HEK293 (cell line): ENCODE data around the gene S100A6.
A peak's percentile ranks its signal among the peaks of the same experiment; 100 is the strongest.

ENCODE experiments used
- CTCF ChIA-PET: fragments of 350-600 bp; formaldehyde crosslinking; extraction: SDS; loops from one replicate; lab custom pipeline; 2021; ENCODE audit warnings: antibody characterized with exemption; lab: Yijun Ruan, JAX
- POLR2A ChIA-PET: fragments of 300-600 bp; formaldehyde crosslinking; extraction: SDS; loops from one replicate; lab custom pipeline; 2020; ENCODE audit warnings: antibody characterized with exemption, inconsistent platforms; lab: Yijun Ruan, JAX
- H3K27ac ChIP-seq: fragments of 200-500 bp; sonication (Bioruptor generic); 2 replicates; pipeline ENCODE4 v1.5.1; 2014; ENCODE audit warnings: low read depth, low read length, control low read depth, inconsistent platforms; ENCODE audit errors: extremely low read depth
- H3K36me3 ChIP-seq, 2 experiments: fragments of 200-500 bp in 1 of 2; sonication (Bioruptor generic) in 1 of 2; 1 replicate in 1 of 2; 2 replicates in 1 of 2; pipeline ENCODE4 v1.5.1; 2014 to 2017; ENCODE audit warnings: inconsistent platforms in 2 of 2, low read length in 2 of 2; ENCODE audit not compliant: control insufficient read depth in 2 of 2, insufficient read depth in 1 of 2
- H3K4me1 ChIP-seq: fragments of 200-500 bp; sonication (Bioruptor generic); 2 replicates; pipeline ENCODE4 v1.5.1; 2014; ENCODE audit warnings: mild to moderate bottlenecking, low read length, inconsistent platforms; ENCODE audit not compliant: control insufficient read depth, insufficient read depth
- H3K4me3 ChIP-seq: 2 replicates; pipeline ENCODE4 v1.5.1; 2011; ENCODE audit warnings: low read depth, mild to moderate bottlenecking, control low read depth, low read length, moderate library complexity
- H3K9me3 ChIP-seq: fragments of 200-500 bp; sonication (Bioruptor generic); 2 replicates; pipeline ENCODE4 v1.5.1; 2014; ENCODE audit warnings: low read depth, low read length, inconsistent platforms; ENCODE audit not compliant: control insufficient read depth, insufficient read depth
- BCL11A ChIP-seq: fragments of 450-650 bp; formaldehyde crosslinking; IDR thresholded peaks from 2 replicates; pipeline ENCODE4 v1.5.1; 2016; ENCODE audit warnings: low read depth, missing biosample characterization, missing genetic modification characterization
- BCL11B ChIP-seq: fragments of 450-650 bp; formaldehyde crosslinking; IDR thresholded peaks from 2 replicates; pipeline ENCODE4 v1.5.1; 2016; ENCODE audit warnings: low read depth, missing biosample characterization, missing genetic modification characterization
- ELK4 ChIP-seq: IDR thresholded peaks from 2 replicates; pipeline ENCODE4 v1.6.1; 2011; ENCODE audit warnings: mild to moderate bottlenecking, low read depth, low read length, borderline replicate concordance
- ZBTB11 ChIP-seq: fragments of 450-650 bp; formaldehyde crosslinking; conservative IDR thresholded peaks from 2 replicates; pipeline ENCODE4 v1.5.1; 2016; ENCODE audit warnings: low read depth, missing biosample characterization, missing genetic modification characterization
- ZFHX2 ChIP-seq: fragments of 450-650 bp; formaldehyde crosslinking; conservative IDR thresholded peaks from 2 replicates; pipeline ENCODE4 v1.5.1; 2016; ENCODE audit warnings: missing biosample characterization, missing genetic modification characterization
- ZNF10 ChIP-seq: fragments of 450-650 bp; formaldehyde crosslinking; IDR thresholded peaks from 2 replicates; pipeline ENCODE4 v1.5.1; 2017; ENCODE audit warnings: missing biosample characterization, missing genetic modification characterization
- ZNF211 ChIP-seq: fragments of 450-650 bp; formaldehyde crosslinking; IDR thresholded peaks from 2 replicates; pipeline ENCODE4 v1.5.1; 2016; ENCODE audit warnings: low read depth, missing biosample characterization, missing genetic modification characterization
- ZNF239 ChIP-seq: fragments of 450-650 bp; formaldehyde crosslinking; IDR thresholded peaks from 2 replicates; pipeline ENCODE4 v1.5.1; 2016; ENCODE audit warnings: missing biosample characterization, missing genetic modification characterization
- ZNF24 ChIP-seq: fragments of 450-650 bp; formaldehyde crosslinking; IDR thresholded peaks from 2 replicates; pipeline ENCODE4 v1.5.1; 2016; ENCODE audit warnings: missing biosample characterization, missing genetic modification characterization
- ZNF311 ChIP-seq: fragments of 450-650 bp; formaldehyde crosslinking; IDR thresholded peaks from 2 replicates; pipeline ENCODE4 v1.5.1; 2017; ENCODE audit warnings: missing biosample characterization, missing genetic modification characterization, borderline replicate concordance
- ZNF423 ChIP-seq: fragments of 450-650 bp; formaldehyde crosslinking; IDR thresholded peaks from 2 replicates; pipeline ENCODE4 v1.5.1; 2016; ENCODE audit warnings: missing biosample characterization, missing genetic modification characterization
- ZNF629 ChIP-seq: fragments of 450-650 bp; formaldehyde crosslinking; IDR thresholded peaks from 2 replicates; pipeline ENCODE4 v1.5.1; 2017; ENCODE audit warnings: missing biosample characterization, missing genetic modification characterization
- ZNF670 ChIP-seq: fragments of 450-650 bp; formaldehyde crosslinking; IDR thresholded peaks from 2 replicates; pipeline ENCODE4 v1.5.1; 2016; ENCODE audit warnings: missing biosample characterization, missing genetic modification characterization, low read depth
- ZNF843 ChIP-seq: fragments of 450-650 bp; formaldehyde crosslinking; IDR thresholded peaks from 2 replicates; pipeline ENCODE4 v1.5.1; 2016; ENCODE audit warnings: missing biosample characterization, missing genetic modification characterization
- TF ChIP-seq, protein P1 (sequence below): fragments of 450-650 bp; formaldehyde crosslinking; IDR thresholded peaks from 2 replicates; pipeline ENCODE4 v1.5.1; 2016; ENCODE audit warnings: missing biosample characterization, missing genetic modification characterization
- TF ChIP-seq, protein P2 (sequence below): fragments of 450-650 bp; formaldehyde crosslinking; IDR thresholded peaks from 2 replicates; pipeline ENCODE4 v1.5.1; 2016; ENCODE audit warnings: missing biosample characterization, missing genetic modification characterization
- TF ChIP-seq, protein P3 (sequence below): fragments of 450-650 bp; formaldehyde crosslinking; IDR thresholded peaks from 2 replicates; pipeline ENCODE4 v1.5.1; 2016; ENCODE audit warnings: missing biosample characterization, missing genetic modification characterization
- TF ChIP-seq, protein P4 (sequence below): fragments of 450-650 bp; formaldehyde crosslinking; IDR thresholded peaks from 2 replicates; pipeline ENCODE4 v1.5.1; 2017; ENCODE audit warnings: missing biosample characterization, missing genetic modification characterization

Gene S100A6

DNA sequence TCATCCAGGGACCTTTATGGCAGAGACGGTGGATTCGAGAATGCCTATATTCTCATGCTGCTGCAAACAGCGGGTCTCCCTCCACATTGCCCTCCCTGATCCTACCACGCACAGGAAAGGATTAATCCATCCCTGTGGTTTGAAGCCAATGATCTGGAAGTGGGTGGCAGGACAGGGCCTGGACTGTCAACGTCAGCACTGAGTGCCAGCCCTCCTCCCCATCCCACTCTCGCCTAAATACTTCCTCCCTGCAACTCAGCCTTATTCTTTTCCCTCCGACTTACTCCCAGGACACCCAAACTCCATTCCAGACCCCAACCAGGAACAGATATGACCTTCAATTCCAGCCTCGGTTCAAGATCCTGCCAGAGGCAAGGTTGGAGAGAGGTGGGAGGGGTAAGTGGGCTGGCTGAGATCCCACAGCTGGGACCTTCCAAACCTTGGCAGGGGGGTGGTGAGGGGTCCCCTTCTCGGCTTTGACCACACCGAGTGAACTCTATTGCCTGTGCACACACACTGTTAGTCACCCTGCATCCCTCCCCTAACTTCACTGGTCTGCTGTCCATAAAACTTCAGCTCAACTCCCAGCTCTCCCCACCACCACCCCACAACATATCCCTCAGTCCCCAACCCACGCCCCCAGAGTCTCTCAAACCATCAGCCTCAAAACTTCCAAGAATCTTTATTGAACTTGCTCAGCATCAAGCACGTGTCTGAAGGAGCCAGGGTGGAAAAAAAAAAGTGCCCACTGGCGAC is 7.3 kb upstream of the S100A6 start:
- no peak overlapping the region for H3K27ac ChIP-seq
- POLR2A ChIA-PET: interaction anchor here (1.1 kb wide), 1 partner anchor 11 kb away, joined by 3 read pairs; no protein-coding TSS in a partner anchor
- TF ChIP-seq ZNF24 (tag by site-specific recombination) (no peak), ZNF423 (no peak), ZNF843 (tag by site-specific recombination) (no peak), BCL11A (tag by site-specific recombination) (no peak), ZNF629 (tag by site-specific recombination) (no peak), ZNF311 (no peak), ZNF10 (no peak), ZBTB11 (tag by site-specific recombination) (no peak), ELK4 (no peak), BCL11B (tag by site-specific recombination) (no peak), ZNF239 (tag by site-specific recombination) (no peak), ZNF670 (tag by site-specific recombination) (no peak), ZNF211 (tag by site-specific recombination) (no peak), ZFHX2 (tag by site-specific recombination) (peak; percentile 62)
- TF ChIP-seq, protein P1, sequence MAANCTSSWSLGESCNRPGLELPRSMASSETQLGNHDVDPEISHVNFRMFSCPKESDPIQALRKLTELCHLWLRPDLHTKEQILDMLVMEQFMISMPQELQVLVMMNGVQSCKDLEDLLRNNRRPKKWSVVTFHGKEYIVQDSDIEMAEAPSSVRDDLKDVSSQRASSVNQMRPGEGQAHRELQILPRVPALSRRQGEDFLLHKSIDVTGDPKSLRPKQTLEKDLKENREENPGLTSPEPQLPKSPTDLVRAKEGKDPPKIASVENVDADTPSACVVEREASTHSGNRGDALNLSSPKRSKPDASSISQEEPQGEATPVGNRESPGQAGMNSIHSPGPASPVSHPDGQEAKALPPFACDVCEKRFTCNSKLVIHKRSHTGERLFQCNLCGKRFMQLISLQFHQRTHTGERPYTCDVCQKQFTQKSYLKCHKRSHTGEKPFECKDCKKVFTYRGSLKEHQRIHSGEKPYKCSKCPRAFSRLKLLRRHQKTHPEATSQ (tag by site-specific recombination): no peak
- TF ChIP-seq, protein P2, sequence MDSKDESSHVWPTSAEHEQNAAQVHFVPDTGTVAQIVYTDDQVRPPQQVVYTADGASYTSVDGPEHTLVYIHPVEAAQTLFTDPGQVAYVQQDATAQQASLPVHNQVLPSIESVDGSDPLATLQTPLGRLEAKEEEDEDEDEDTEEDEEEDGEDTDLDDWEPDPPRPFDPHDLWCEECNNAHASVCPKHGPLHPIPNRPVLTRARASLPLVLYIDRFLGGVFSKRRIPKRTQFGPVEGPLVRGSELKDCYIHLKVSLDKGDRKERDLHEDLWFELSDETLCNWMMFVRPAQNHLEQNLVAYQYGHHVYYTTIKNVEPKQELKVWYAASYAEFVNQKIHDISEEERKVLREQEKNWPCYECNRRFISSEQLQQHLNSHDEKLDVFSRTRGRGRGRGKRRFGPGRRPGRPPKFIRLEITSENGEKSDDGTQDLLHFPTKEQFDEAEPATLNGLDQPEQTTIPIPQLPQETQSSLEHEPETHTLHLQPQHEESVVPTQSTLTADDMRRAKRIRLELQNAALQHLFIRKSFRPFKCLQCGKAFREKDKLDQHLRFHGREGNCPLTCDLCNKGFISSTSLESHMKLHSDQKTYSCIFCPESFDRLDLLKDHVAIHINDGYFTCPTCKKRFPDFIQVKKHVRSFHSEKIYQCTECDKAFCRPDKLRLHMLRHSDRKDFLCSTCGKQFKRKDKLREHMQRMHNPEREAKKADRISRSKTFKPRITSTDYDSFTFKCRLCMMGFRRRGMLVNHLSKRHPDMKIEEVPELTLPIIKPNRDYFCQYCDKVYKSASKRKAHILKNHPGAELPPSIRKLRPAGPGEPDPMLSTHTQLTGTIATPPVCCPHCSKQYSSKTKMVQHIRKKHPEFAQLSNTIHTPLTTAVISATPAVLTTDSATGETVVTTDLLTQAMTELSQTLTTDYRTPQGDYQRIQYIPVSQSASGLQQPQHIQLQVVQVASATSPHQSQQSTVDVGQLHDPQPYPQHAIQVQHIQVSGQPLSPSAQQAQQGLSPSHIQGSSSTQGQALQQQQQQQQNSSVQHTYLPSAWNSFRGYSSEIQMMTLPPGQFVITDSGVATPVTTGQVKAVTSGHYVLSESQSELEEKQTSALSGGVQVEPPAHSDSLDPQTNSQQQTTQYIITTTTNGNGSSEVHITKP (tag by site-specific recombination): peak; percentile 95
- TF ChIP-seq, protein P3, sequence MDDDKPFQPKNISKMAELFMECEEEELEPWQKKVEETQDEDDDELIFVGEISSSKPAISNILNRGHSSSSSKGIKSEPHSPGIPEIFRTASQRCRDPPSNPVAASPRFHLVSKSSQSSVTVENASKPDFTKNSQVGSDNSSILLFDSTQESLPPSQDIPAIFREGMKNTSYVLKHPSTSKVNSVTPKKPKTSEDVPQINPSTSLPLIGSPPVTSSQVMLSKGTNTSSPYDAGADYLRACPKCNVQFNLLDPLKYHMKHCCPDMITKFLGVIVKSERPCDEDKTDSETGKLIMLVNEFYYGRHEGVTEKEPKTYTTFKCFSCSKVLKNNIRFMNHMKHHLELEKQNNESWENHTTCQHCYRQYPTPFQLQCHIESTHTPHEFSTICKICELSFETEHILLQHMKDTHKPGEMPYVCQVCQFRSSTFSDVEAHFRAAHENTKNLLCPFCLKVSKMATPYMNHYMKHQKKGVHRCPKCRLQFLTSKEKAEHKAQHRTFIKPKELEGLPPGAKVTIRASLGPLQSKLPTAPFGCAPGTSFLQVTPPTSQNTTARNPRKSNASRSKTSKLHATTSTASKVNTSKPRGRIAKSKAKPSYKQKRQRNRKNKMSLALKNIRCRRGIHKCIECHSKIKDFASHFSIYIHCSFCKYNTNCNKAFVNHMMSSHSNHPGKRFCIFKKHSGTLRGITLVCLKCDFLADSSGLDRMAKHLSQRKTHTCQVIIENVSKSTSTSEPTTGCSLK (tag by site-specific recombination): no peak
- TF ChIP-seq, protein P4, sequence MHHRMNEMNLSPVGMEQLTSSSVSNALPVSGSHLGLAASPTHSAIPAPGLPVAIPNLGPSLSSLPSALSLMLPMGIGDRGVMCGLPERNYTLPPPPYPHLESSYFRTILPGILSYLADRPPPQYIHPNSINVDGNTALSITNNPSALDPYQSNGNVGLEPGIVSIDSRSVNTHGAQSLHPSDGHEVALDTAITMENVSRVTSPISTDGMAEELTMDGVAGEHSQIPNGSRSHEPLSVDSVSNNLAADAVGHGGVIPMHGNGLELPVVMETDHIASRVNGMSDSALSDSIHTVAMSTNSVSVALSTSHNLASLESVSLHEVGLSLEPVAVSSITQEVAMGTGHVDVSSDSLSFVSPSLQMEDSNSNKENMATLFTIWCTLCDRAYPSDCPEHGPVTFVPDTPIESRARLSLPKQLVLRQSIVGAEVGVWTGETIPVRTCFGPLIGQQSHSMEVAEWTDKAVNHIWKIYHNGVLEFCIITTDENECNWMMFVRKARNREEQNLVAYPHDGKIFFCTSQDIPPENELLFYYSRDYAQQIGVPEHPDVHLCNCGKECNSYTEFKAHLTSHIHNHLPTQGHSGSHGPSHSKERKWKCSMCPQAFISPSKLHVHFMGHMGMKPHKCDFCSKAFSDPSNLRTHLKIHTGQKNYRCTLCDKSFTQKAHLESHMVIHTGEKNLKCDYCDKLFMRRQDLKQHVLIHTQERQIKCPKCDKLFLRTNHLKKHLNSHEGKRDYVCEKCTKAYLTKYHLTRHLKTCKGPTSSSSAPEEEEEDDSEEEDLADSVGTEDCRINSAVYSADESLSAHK: no peak

More for the DNA sequence above, 7.3 kb upstream of the S100A6 start:
- Histone ChIP-seq H3K9me3 (no peaks in the 10 kb centered on the region), H3K4me1 (peaks cover 2% of the 10 kb centered on the region; the same call in 1 of the 2 replicates), H3K4me3 (no peak overlapping the region), H3K36me3 (no peaks in the 10 kb centered on the region)
- CTCF ChIA-PET: interaction anchor here (0.6 to 4.1 kb wide), 4 partner anchors 9 to 33 kb away, joined by 3 to 26 read pairs (median 14); no protein-coding TSS in a partner anchor
